Aorta (tissue), 5 donors: Measurements from ENCODE around the gene USP24. TPM values are rescaled to one million over a fixed set of nuclear protein-coding genes. Genes with fewer than 3 reads are reported as not detected.
"Not testable (repeated sequence)": the region's sequence is repeated elsewhere in the genome, so short reads cannot be mapped to it uniquely, and the experiment has no call there.

Experiments
- ATAC-seq: fragments of 200-7000 bp; cut with Tn5 transposase; one replicate; pipeline ENCODE4 v1.9.1; 2022; ENCODE audit warnings: moderate library complexity; ENCODE audit not compliant: low FRiP score
- DNase-seq, 2 donors: peaks; one replicate each; pipeline ENCODE4 v3.0.0-alpha.2; 2020
- H3K27ac ChIP-seq, 2 donors: one replicate each; pipeline ENCODE4 v1.5.1; 2013; ENCODE audit warnings: low read length in 2 of 2, mild to moderate bottlenecking in 2 of 2, moderate library complexity in 2 of 2, control low read depth in 1 of 2, inconsistent platforms in 1 of 2, low read depth in 1 of 2
- H3K27me3 ChIP-seq, 2 donors: one replicate each; pipeline ENCODE4 v1.6.1; 2013; ENCODE audit warnings: control low read depth in 1 of 2, low read length in 1 of 2, mild to moderate bottlenecking in 1 of 2, moderate library complexity in 1 of 2; ENCODE audit not compliant: insufficient read depth in 2 of 2, control insufficient read depth in 1 of 2
- H3K36me3 ChIP-seq, 2 donors: one replicate each; pipeline ENCODE4 v1.6.1; 2013; ENCODE audit warnings: control low read depth in 1 of 2, low read length in 1 of 2, mild to moderate bottlenecking in 1 of 2; ENCODE audit not compliant: insufficient read depth in 2 of 2, control insufficient read depth in 1 of 2
- H3K4me1 ChIP-seq, 2 donors: one replicate each; pipeline ENCODE4 v1.6.1; 2013; ENCODE audit warnings: low read length in 2 of 2, control low read depth in 1 of 2, mild to moderate bottlenecking in 1 of 2, moderate library complexity in 1 of 2; ENCODE audit not compliant: insufficient read depth in 2 of 2, control insufficient read depth in 1 of 2
- H3K4me3 ChIP-seq, 2 donors: one replicate each; pipeline ENCODE4 v1.5.1; 2013; ENCODE audit warnings: low read length in 2 of 2, control low read depth in 1 of 2, mild to moderate bottlenecking in 1 of 2
- H3K9me3 ChIP-seq: one replicate; pipeline ENCODE4 v1.6.1; 2013; ENCODE audit warnings: mild to moderate bottlenecking, low read length; ENCODE audit not compliant: control insufficient read depth
- WGBS, 2 donors: extraction: QIAGEN DNeasy Blood & Tissue Kit; methylation state at CpG; one replicate each; pipeline ENCODE4 v1.1.7; 2013; 5-methylcytosine and 5-hydroxymethylcytosine counted together
- intact Hi-C, 2 donors: fragments of 100-400 bp; cut with DNase I; formaldehyde crosslinking; loops; one replicate each; pipeline versions ENCODE4 v1.14.2 to v1.15.0; 2022
- polyA plus RNA-seq, 2 donors: library from polyadenylated mRNA; stranded (reverse); fragments of 200-250 nt; gene quantifications; one replicate each; pipeline ENCODE4 v1.2.3, GENCODE V29; 2013
- total RNA-seq, 2 donors: library from RNA; stranded (reverse); fragmentation: NEBNext Ultra II Directional; extraction: Animal tissue kit (Norgen Biotek cat#: 25700); gene quantifications; one replicate each; pipeline ENCODE4 v1.2.1, GENCODE V29; 2021
- donor health status: healthy with polysubstance abuse.
- donor health status: Bipolar disorder and iron deficiency.
- donor health status: DM: no; HTN: no; CAD: no.
- donor health status: DM: no; HTN: no; CAD: no.
- donor health status: DM: yes; HTN: yes; CAD: no.

USP24 gene
- total and polyA plus RNA-seq, 4 donors, result 4.4 to 54.4 (median 29.8) TPM

DNA sequence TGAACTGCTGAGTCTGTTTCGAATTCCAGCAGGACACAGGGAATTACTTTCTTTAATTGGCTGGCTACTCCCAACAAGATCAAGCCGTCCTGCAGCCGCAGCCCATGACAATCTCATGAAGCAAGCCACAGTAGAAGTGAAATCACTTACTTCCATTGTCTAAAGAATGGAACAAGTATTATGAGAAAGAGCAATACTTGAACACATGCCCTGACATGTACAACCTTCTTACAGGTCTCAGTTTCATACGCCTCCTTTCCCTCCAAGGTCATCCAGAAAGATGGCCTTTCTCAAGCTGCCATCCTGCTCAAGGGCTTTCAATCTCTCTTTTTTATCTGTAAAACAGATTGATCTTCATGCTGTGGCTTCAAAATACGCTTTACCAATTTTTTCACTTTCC is 90.7 kb downstream of the USP24 start:
- ATAC-seq, result no peak
- Histone ChIP-seq H3K27me3 (no peaks in the 10 kb centered on the region), H3K4me1 (no peaks in the 10 kb centered on the region), H3K27ac (no peak overlapping the region), H3K4me3 (no peak overlapping the region), H3K36me3 (peaks cover 17 to 22% of the 10 kb centered on the region in 2 donors), H3K9me3 (no peaks in the 10 kb centered on the region)
- intact Hi-C loops, result no loop called here
- no peak for DNase-seq
- 94 to 98% methylated on average over 5 of the region's 5 CpGs for WGBS, 2 donors

DNA sequence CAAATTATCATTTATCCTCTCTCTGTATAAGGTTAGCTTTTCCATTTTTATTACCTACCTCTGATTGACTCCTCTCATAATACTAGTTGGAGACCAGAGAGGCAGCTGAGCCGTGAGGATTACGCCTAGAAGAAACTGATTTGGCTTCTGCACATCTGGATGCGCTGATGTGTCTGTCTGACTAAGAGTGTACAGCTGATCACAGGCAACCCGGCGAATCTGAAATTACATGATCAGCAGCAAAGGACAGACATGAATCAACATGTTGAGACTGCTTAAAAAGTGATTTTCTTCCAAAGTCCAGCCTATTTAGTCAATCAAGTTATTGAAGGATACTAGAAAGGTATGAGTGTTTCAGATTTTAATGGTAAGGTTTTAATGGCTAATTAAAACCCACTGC is 94.6 kb downstream of the USP24 start:
- DNase-seq (no peak), ATAC-seq (no peak)
- 91 to 98% methylated on average over 5 of the region's 5 CpGs for WGBS, 2 donors
- H3K4me1 ChIP-seq, result no peaks in the 10 kb centered on the region
- no peak overlapping the region for H3K4me3 ChIP-seq
- no peak overlapping the region for H3K27ac ChIP-seq
- intact Hi-C loops, result no loop called here
- H3K27me3 ChIP-seq, result no peaks in the 10 kb centered on the region
- H3K9me3 ChIP-seq, result no peaks in the 10 kb centered on the region
- peaks cover 19 to 20% of the 10 kb centered on the region in 2 donors for H3K36me3 ChIP-seq

DNA sequence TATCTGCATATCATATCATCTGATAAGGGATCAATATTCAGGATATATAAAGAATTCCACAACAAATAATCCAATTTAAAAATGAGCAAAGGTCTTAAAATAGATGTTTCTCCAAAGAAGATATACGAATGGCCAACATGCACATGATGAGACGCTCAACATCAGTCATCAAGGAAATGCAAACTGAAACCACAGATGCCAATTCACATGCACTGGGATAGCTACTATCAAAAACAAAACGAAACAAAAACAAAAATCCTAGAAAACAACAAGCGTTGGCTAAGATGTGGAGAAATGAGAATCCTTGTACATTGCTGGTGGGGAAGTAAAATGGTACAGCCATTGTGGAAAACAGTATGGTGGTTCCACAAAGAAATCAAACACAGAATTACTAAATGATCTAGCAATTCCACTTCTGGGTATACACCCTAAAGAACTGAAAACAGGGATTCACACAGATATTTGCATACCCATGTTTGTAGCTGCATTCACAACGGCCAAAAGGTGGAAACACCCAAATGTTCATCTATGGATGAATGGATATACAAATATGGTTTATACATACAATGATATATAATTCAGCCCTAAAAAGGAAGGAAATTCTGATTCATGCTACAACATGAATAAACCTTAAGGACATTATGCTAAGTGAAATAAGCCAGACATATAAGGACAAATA is 96.4 kb downstream of the USP24 start:
- 96% methylated on average over 5 of the region's 5 CpGs for WGBS, 2 donors
- no peak for ATAC-seq

GRCh38 chr1:55117941-55118340 is 97.2 kb downstream of the USP24 start:
- intact Hi-C loops, result no loop called here
- Histone ChIP-seq H3K9me3 (no peaks in the 10 kb centered on the region), H3K4me3 (no peak overlapping the region), H3K4me1 (no peaks in the 10 kb centered on the region), H3K36me3 (peaks cover 13 to 17% of the 10 kb centered on the region in 2 donors), H3K27me3 (no peaks in the 10 kb centered on the region), H3K27ac (no peak overlapping the region)
- ATAC-seq (no peak), DNase-seq (no peak)

More for the DNA sequence above, 96.4 kb downstream of the USP24 start:
- peaks cover 17% of the 10 kb centered on the region in 2 donors for H3K36me3 ChIP-seq
- no peak overlapping the region for H3K27ac ChIP-seq
- intact Hi-C loops, result no loop called here
- H3K4me1 ChIP-seq, result no peaks in the 10 kb centered on the region
- DNase-seq, result no peak
- no peaks in the 10 kb centered on the region for H3K9me3 ChIP-seq
- no peaks in the 10 kb centered on the region for H3K27me3 ChIP-seq
- no peak overlapping the region for H3K4me3 ChIP-seq

- intact Hi-C loops, H3K27ac ChIP-seq, H3K4me3 ChIP-seq, ATAC-seq, DNase-seq, H3K4me1 ChIP-seq, H3K27me3 ChIP-seq, H3K36me3 ChIP-seq, H3K9me3 ChIP-seq: not testable (repeated sequence)
- 95 to 96% methylated on average over 14 of the region's 14 CpGs for WGBS, 2 donors
Observed at GRCh38 chr1:55109005-55109404, 106.2 kb downstream of the USP24 start.

DNA sequence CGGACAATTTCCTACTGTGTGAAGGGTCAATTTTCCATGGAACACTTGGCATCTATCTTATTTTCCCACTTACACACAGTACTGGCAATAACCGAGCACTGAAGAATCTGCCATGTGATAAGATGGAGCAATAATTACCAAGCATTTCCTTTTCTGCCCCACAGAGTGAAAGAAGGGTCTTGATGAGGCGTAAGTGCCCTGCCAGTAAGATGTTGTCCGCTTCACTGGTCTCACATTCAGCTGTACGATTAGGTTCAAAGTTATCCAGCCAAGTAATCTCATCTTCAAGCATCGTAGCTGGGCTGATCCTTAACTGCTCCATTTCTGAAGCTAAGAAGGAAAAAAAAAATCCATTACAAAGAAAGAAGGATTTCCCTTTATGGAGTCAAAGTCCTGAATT is 108.1 kb downstream of the USP24 start:
- no peak for DNase-seq
- 76 to 78% methylated on average over 6 of the region's 6 CpGs for WGBS, 2 donors

GRCh38 chr1:55103891-55104290 is 111.3 kb downstream of the USP24 start:
- peaks cover 7 to 16% of the 10 kb centered on the region in 2 donors for H3K36me3 ChIP-seq
- intact Hi-C loops, result no loop called here
- no peaks in the 10 kb centered on the region for H3K9me3 ChIP-seq
- H3K27ac ChIP-seq, result no peak overlapping the region
- no peaks in the 10 kb centered on the region for H3K4me1 ChIP-seq
- H3K27me3 ChIP-seq, result no peaks in the 10 kb centered on the region
- DNase-seq, result no peak
- ATAC-seq, result no peak
- 97 to 100% methylated on average over 2 of the region's 2 CpGs for WGBS, 2 donors
- no peak overlapping the region for H3K4me3 ChIP-seq

More for the DNA sequence above, 108.1 kb downstream of the USP24 start:
- no peak overlapping the region for H3K27ac ChIP-seq
- no peaks in the 10 kb centered on the region for H3K9me3 ChIP-seq
- H3K27me3 ChIP-seq, result no peaks in the 10 kb centered on the region
- intact Hi-C loops, result no loop called here
- H3K4me1 ChIP-seq, result no peaks in the 10 kb centered on the region
- no peak for ATAC-seq
- H3K4me3 ChIP-seq, result no peak overlapping the region
- peaks cover 7 to 12% of the 10 kb centered on the region in 2 donors for H3K36me3 ChIP-seq

DNA sequence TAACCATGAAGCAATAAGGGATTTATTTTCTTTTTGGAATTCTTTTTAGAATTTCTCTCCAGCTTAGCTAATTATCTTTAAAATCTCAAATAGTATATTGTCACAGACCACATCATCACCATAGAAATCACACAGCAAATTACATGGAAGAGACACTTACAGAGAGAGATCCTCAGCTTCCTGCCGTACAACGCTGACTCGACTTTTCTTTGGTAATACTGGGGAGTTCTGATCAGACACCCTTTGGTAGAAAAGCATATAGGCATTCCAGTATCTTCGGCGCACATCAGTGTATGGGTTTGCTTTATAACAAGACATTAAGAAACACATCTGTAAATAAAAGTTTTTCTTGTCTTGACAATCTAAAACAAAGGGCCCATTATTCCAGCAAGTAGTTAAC is 120.1 kb downstream of the USP24 start:
- peaks cover 3 to 13% of the 10 kb centered on the region in 2 donors for H3K36me3 ChIP-seq
- 92 to 96% methylated on average over 5 of the region's 5 CpGs for WGBS, 2 donors
- no peak for ATAC-seq

GRCh38 chr1:55092475-55092874 is 122.7 kb downstream of the USP24 start:
- Histone ChIP-seq H3K27ac (no peak overlapping the region), H3K36me3 (peaks cover 12 to 16% of the 10 kb centered on the region in 2 donors), H3K4me1 (no peaks in the 10 kb centered on the region), H3K9me3 (no peaks in the 10 kb centered on the region), H3K27me3 (no peaks in the 10 kb centered on the region), H3K4me3 (no peak overlapping the region)
- WGBS, 2 donors, result 88 to 89% methylated on average over 2 of the region's 2 CpGs
- intact Hi-C loops, result no loop called here
- ATAC-seq (no peak), DNase-seq (no peak)

More for the DNA sequence above, 120.1 kb downstream of the USP24 start:
- Histone ChIP-seq H3K27me3 (no peaks in the 10 kb centered on the region), H3K9me3 (no peaks in the 10 kb centered on the region), H3K4me1 (no peaks in the 10 kb centered on the region), H3K4me3 (no peak overlapping the region), H3K27ac (no peak overlapping the region)
- no peak for DNase-seq
- intact Hi-C loops, result no loop called here
